Body of pancreas (tissue), 4 donors: Measurements from ENCODE around the gene SLC7A6.

Experiments
- CTCF ChIP-seq, 7 experiments: fragments of 450-650 bp in 4 of 7; fragments of 200-600 bp in 3 of 7; sonication (generic) in 3 of 7; IDR thresholded peaks; one replicate each; pipeline ENCODE4 v1.5.1; 2016 to 2019; ENCODE audit warnings: antibody characterized with exemption in 7 of 7
- POLR2A ChIP-seq, 3 donors: fragments of 450-650 bp; IDR thresholded peaks; one replicate each; pipeline ENCODE4 v1.6.1; 2016; ENCODE audit warnings: antibody characterized with exemption in 3 of 3, mild to moderate bottlenecking in 2 of 3

- TF ChIP-seq CTCF (IDR thresholded peaks at IDR 0.05) (no peak), POLR2A (IDR thresholded peaks at IDR 0.05) (no peak)
Observed at GRCh38 chr16:68339214-68339613, 74.9 kb downstream of the SLC7A6 start.
